ENCODE measurements around the gene RAB17. TPM values are rescaled to one million over a fixed set of nuclear protein-coding genes. Genes with fewer than 3 reads are reported as not detected.

The RAB17 gene
- polyA plus RNA-seq, 4 donors = 14.9 to 22.6 (median 16.9) TPM

Other genes starting within 250 kb of the RAB17 start
- 100 to 1,000 TPM; 236 to 277 (median 260) TPM for gene COL6A3, start 176.6 kb downstream of the RAB17 start, polyA plus RNA-seq (ENCODE audit: insufficient read length in 4 of 4)
- gene MLPH, start 103.5 kb downstream of the RAB17 start, polyA plus RNA-seq (ENCODE audit: insufficient read length in 4 of 4) = 1 to 10 TPM; 1.4 to 6.2 (median 3.2) TPM
- gene PRLH, start 24.2 kb downstream of the RAB17 start, polyA plus RNA-seq (ENCODE audit: insufficient read length in 4 of 4) = not detected
- 100 to 1,000 TPM in 1 of 4 donors, 10 to 100 TPM in 3; 65.9 to 101 (median 88.4) TPM for gene LRRFIP1, start 36.9 kb upstream of the RAB17 start, polyA plus RNA-seq (ENCODE audit: insufficient read length in 4 of 4)
- 1 to 10 TPM in 1 of 4 donors, under 1 TPM in 3; 0.30 to 1.4 (median 0.68) TPM for gene RBM44, start 208.0 kb upstream of the RAB17 start, polyA plus RNA-seq (ENCODE audit: insufficient read length in 4 of 4)